GM12878 (cell line): ENCODE results near the gene CARD9. TPM values are rescaled to one million over a fixed set of nuclear protein-coding genes. Genes with fewer than 3 reads are reported as not detected.

ENCODE experiments used
- ATAC-seq: fragments of 200-7000 bp; cut with Tn5 transposase; 3 replicates; pipeline ENCODE4 v1.9.1; 2020; ENCODE audit warnings: mild to moderate bottlenecking, moderate library complexity
- BruUV-seq: library from RNA; stranded (reverse); fragments of 400-500 nt; replicated peaks from 2 replicates; lab custom pipeline; 2021; lab: Mats Ljungman, UMichigan
- CTCF ChIA-PET: fragments of 300-600 bp; sonication (Branson Sonifier 250); formaldehyde crosslinking; extraction: SDS; loops from one replicate; lab custom pipeline; 2021; ENCODE audit warnings: inconsistent platforms; lab: Yijun Ruan, JAX
- POLR2A ChIA-PET: fragments of 350-600 bp; formaldehyde crosslinking; extraction: SDS; loops from one replicate; lab custom pipeline; 2021; ENCODE audit warnings: inconsistent platforms; lab: Charles Lee
- RAD21 ChIA-PET: fragments of 300-600 bp; sonication (Branson Sonifier 250); formaldehyde crosslinking; loops from one replicate; lab custom pipeline; 2023; ENCODE audit warnings: antibody characterized with exemption; ENCODE audit not compliant: unreplicated experiment; lab: Charles Lee
- SMC1A ChIA-PET: fragments of 300-600 bp; sonication (Branson Sonifier 250); formaldehyde crosslinking; loops from one replicate; lab custom pipeline; 2023; ENCODE audit not compliant: unreplicated experiment, uncharacterized antibody; lab: Charles Lee
- DNase-seq: peaks from one replicate; pipeline ENCODE4 v3.0.0-alpha.2; 2011; ENCODE audit warnings: low read depth, low spot score
- FAIRE-seq: peaks from 3 replicates; lab custom pipeline; 2011; peaks lifted over from hg19 to GRCh38; lab: Jason Lieb, UNC
- H2AFZ ChIP-seq: 2 replicates; pipeline ENCODE4 v1.6.0; 2011; ENCODE audit warnings: low read depth, low read length, control low read depth; ENCODE audit not compliant: control insufficient read depth
- H3K27ac ChIP-seq: 2 replicates; pipeline ENCODE4 v1.5.1; 2011; ENCODE audit warnings: control low read depth; ENCODE audit not compliant: control insufficient read depth, insufficient read depth
- H3K27me3 ChIP-seq, 2 experiments: replicated peaks in 1 of 2; 2 replicates each; pipeline versions ENCODE4 v1.6.0 to v1.6.1; 2011; ENCODE audit warnings: low read length in 1 of 2; ENCODE audit not compliant: control insufficient read depth in 2 of 2, insufficient read depth in 2 of 2
- H3K36me3 ChIP-seq, 2 experiments: 2 replicates each; pipeline ENCODE4 v1.5.1; 2011; ENCODE audit warnings: low read length in 1 of 2; ENCODE audit not compliant: control insufficient read depth in 2 of 2, insufficient read depth in 2 of 2
- H3K4me1 ChIP-seq: 2 replicates; pipeline ENCODE4 v1.6.1; 2011; ENCODE audit warnings: mild to moderate bottlenecking, low read length, moderate library complexity, mixed read lengths; ENCODE audit not compliant: control insufficient read depth, insufficient read depth
- H3K4me2 ChIP-seq: 2 replicates; pipeline ENCODE4 v1.6.0; 2011; ENCODE audit warnings: control low read depth; ENCODE audit not compliant: control insufficient read depth, insufficient read depth
- H3K4me3 ChIP-seq: fragments of 200-600 bp; sonication (generic); 2 replicates; pipeline ENCODE4 v1.5.1; 2016
- H3K79me2 ChIP-seq: 2 replicates; pipeline ENCODE4 v1.6.0; 2011; ENCODE audit warnings: low read length; ENCODE audit not compliant: control insufficient read depth, insufficient read depth
- H3K9ac ChIP-seq: 2 replicates; pipeline ENCODE4 v1.8.0; 2011; ENCODE audit warnings: low read length, control low read depth, mixed read lengths; ENCODE audit not compliant: control insufficient read depth, insufficient read depth
- H3K9me3 ChIP-seq: replicated peaks from 3 replicates; pipeline ENCODE4 v1.5.1; 2011; ENCODE audit warnings: mild to moderate bottlenecking, low read length; ENCODE audit not compliant: control insufficient read depth, insufficient read depth
- H4K20me1 ChIP-seq: 2 replicates; pipeline ENCODE4 v1.6.0; 2011; ENCODE audit not compliant: control insufficient read depth, insufficient read depth
- BACH1 ChIP-seq: fragments of 450-650 bp; IDR thresholded peaks from 2 replicates; pipeline ENCODE4 v1.6.1; 2017; ENCODE audit warnings: mild to moderate bottlenecking, borderline replicate concordance
- BRCA1 ChIP-seq: IDR thresholded peaks from 2 replicates; pipeline ENCODE4 v1.6.1; 2011; ENCODE audit warnings: low read depth, low read length, improper control_type of control experiment
- CBX3 ChIP-seq: fragments of 200-600 bp; sonication (generic); IDR thresholded peaks from 2 replicates; pipeline ENCODE4 v1.6.1; 2016; ENCODE audit warnings: low read depth, borderline replicate concordance
- ESRRA ChIP-seq: IDR thresholded peaks from 2 replicates; pipeline ENCODE4 v1.6.1; 2012; ENCODE audit warnings: mild to moderate bottlenecking, low read length, improper control_type of control experiment
- GATAD2B ChIP-seq: fragments of 450-650 bp; conservative IDR thresholded peaks from 2 replicates; pipeline ENCODE4 v1.6.1; 2017; ENCODE audit warnings: low read depth, mild to moderate bottlenecking, moderate library complexity
- HDAC2 ChIP-seq: fragments of 200-600 bp; sonication (generic); IDR thresholded peaks from 2 replicates; pipeline ENCODE4 v1.6.1; 2017
- IKZF2 ChIP-seq, 2 experiments: fragments of 450-650 bp; IDR thresholded peaks; 2 replicates each; pipeline ENCODE4 v1.6.1; 2017; ENCODE audit warnings: mild to moderate bottlenecking in 2 of 2, moderate library complexity in 2 of 2
- MAX ChIP-seq: IDR thresholded peaks from 2 replicates; pipeline ENCODE4 v1.6.1; 2012; ENCODE audit warnings: low read depth, low read length, improper control_type of control experiment
- MLLT1 ChIP-seq: fragments of 450-650 bp; IDR thresholded peaks from 2 replicates; pipeline ENCODE4 v1.6.1; 2016; ENCODE audit warnings: mild to moderate bottlenecking
- NRF1 ChIP-seq: conservative IDR thresholded peaks from 2 replicates; pipeline ENCODE4 v1.6.1; 2011; ENCODE audit warnings: mild to moderate bottlenecking, low read depth, low read length, improper control_type of control experiment
- PML ChIP-seq: IDR thresholded peaks from 2 replicates; pipeline ENCODE4 v1.6.1; 2012; ENCODE audit warnings: low read length, inconsistent platforms
- RAD51 ChIP-seq: fragments of 450-650 bp; IDR thresholded peaks from 2 replicates; pipeline ENCODE4 v1.6.1; 2016; ENCODE audit warnings: moderate library complexity, mild to moderate bottlenecking, inconsistent platforms
- RUNX3 ChIP-seq: IDR thresholded peaks from 2 replicates; pipeline ENCODE4 v1.6.1; 2012; ENCODE audit warnings: low read length, inconsistent platforms
- SIN3A ChIP-seq: IDR thresholded peaks from 2 replicates; pipeline ENCODE4 v1.6.1; 2012; ENCODE audit warnings: low read depth, low read length, improper control_type of control experiment
- SMAD1 ChIP-seq: fragments of 450-650 bp; IDR thresholded peaks from 2 replicates; pipeline ENCODE4 v1.6.1; 2018; ENCODE audit warnings: mild to moderate bottlenecking, low read depth; ENCODE audit not compliant: partially characterized antibody
- TCF12 ChIP-seq: IDR thresholded peaks from 2 replicates; pipeline ENCODE4 v1.6.1; 2011; ENCODE audit warnings: low read depth, mild to moderate bottlenecking, low read length
- YY1 ChIP-seq: IDR thresholded peaks from 2 replicates; pipeline ENCODE4 v1.6.1; 2011; ENCODE audit warnings: low read depth, mild to moderate bottlenecking, low read length
- ZNF384 ChIP-seq: IDR thresholded peaks from 2 replicates; pipeline ENCODE4 v1.6.1; 2012; ENCODE audit warnings: low read depth, mild to moderate bottlenecking, low read length, improper control_type of control experiment, borderline replicate concordance
- WGBS: methylation state at CpG from one replicate; pipeline ENCODE4 v1.1.6; 2016; ENCODE audit warnings: low lambda C conversion rate; ENCODE audit not compliant: insufficient replicate concordance, insufficient coverage; ENCODE audit errors: missing lambda C conversion rate; 5-methylcytosine and 5-hydroxymethylcytosine counted together
- in situ Hi-C: fragments of 300-500 bp; cut with MboI; formaldehyde crosslinking; loops from 9 replicates; pipeline ENCODE4 v1.14.3; 2018; ENCODE audit warnings: mixed read lengths
- intact Hi-C: fragments of 100-400 bp; cut with micrococcal nuclease; formaldehyde crosslinking; loops from one replicate; pipeline ENCODE4 v1.14.2; 2022; ENCODE audit not compliant: unreplicated experiment
- polyA plus RNA-seq, 11 experiments: library from polyadenylated mRNA; depleted of rRNA in 4 of 11; unstranded in 6 of 11; stranded (reverse) in 5 of 11; fragments of >200 nt; fragmentation: Nextera tagmentation in 4 of 11; fragmentation: Illumina TruSeq in 1 of 11; extraction: Ambion mirVana in 4 of 11; extraction: Trizol in 1 of 11; gene quantifications; 1 replicate in 1 of 11; 2 replicates in 10 of 11; pipeline versions ENCODE4 v1.2.1 to v1.2.3, GENCODE V29; 2011 to 2016; ENCODE audit warnings: inconsistent platforms in 2 of 11, missing spikeins in 2 of 11, low read depth in 1 of 11
- total RNA-seq, 4 experiments: library from RNA; depleted of rRNA in 3 of 4; stranded (reverse); fragments of >200 nt in 3 of 4; fragmentation: Illumina TruSeq in 1 of 4; extraction: Trizol in 1 of 4; gene quantifications; 2 replicates each; pipeline versions ENCODE4 v1.2.1 to v1.2.3, GENCODE V29; 2013 to 2021
- TF ChIP-seq, protein P1 (sequence below): fragments of 450-650 bp; formaldehyde crosslinking; IDR thresholded peaks from 2 replicates; pipeline ENCODE4 v1.5.0; 2022; ENCODE audit warnings: mild to moderate bottlenecking, missing genetic modification characterization

Gene CARD9
- total and polyA plus RNA-seq, 10 of the 15 experiments (the other 5 are each of a cell fraction or from before 2014, with no cell fraction given), result 0.11 to 4.9 (median 1.8) TPM; not detected in 1

DNA sequence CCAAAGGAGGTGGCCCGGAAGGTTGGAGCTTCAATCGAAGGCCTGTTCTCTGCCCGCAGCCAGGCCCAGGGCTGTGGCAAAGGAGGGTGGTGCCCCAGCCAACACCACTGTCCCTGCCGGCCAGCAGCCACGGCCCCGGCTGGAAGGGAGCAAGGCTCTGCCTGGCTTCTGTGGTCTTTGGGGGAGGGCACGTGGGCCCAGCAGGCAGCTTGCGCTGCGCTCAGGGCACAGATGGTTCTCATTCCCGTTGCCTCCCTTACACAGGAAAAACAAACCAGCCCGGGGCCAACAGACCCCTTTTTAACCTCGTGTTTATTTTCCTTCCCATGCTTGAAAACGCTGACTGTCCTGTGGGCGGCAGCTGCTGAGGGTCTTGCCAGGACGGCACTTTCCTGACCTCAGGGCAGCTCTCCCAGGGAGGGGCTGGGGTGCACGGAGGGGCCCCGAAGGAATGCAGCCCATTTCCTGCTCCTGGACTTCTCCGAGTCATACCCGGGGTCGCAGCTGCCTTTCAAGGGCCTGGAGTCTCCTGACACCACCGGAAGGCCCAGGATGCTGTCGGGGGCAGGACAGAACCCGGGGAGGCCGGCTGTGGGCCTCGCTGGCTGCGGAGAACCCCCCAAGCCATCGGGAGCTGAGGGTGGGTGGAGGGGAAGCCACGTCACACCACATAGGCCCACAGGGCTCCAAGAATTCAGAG is 47.3 kb downstream of the CARD9 start:
- H2AFZ ChIP-seq, result no peak overlapping the region
- no peak for FAIRE-seq

More for the DNA sequence above, 47.3 kb downstream of the CARD9 start:
- no peak for ATAC-seq
- ChIA-PET CTCF (no interaction called here), RAD21 (no interaction called here), SMC1A (no interaction called here)
- no peak overlapping the region for H3K4me3 ChIP-seq
- no peaks in the 10 kb centered on the region for H3K79me2 ChIP-seq
- no TSS peak for BruUV-seq
- peaks cover 2% of the 10 kb centered on the region; the same call in 1 of the 3 replicates for H3K9me3 ChIP-seq
- in situ Hi-C loops (no loop called here), intact Hi-C loops (no loop called here)
- 25% methylated on average over 28 of the region's 28 CpGs for WGBS
- no peak overlapping the region for H3K9ac ChIP-seq
- H4K20me1 ChIP-seq, result no peaks in the 10 kb centered on the region
- no peak for DNase-seq
- H3K27ac ChIP-seq, result no peak overlapping the region
- no peaks in the 10 kb centered on the region for H3K36me3 ChIP-seq
- H3K4me1 ChIP-seq, result no peaks in the 10 kb centered on the region
- no peak for TF ChIP-seq SIN3A
- TF ChIP-seq MLLT1, result no peak
- TF ChIP-seq, protein P1, sequence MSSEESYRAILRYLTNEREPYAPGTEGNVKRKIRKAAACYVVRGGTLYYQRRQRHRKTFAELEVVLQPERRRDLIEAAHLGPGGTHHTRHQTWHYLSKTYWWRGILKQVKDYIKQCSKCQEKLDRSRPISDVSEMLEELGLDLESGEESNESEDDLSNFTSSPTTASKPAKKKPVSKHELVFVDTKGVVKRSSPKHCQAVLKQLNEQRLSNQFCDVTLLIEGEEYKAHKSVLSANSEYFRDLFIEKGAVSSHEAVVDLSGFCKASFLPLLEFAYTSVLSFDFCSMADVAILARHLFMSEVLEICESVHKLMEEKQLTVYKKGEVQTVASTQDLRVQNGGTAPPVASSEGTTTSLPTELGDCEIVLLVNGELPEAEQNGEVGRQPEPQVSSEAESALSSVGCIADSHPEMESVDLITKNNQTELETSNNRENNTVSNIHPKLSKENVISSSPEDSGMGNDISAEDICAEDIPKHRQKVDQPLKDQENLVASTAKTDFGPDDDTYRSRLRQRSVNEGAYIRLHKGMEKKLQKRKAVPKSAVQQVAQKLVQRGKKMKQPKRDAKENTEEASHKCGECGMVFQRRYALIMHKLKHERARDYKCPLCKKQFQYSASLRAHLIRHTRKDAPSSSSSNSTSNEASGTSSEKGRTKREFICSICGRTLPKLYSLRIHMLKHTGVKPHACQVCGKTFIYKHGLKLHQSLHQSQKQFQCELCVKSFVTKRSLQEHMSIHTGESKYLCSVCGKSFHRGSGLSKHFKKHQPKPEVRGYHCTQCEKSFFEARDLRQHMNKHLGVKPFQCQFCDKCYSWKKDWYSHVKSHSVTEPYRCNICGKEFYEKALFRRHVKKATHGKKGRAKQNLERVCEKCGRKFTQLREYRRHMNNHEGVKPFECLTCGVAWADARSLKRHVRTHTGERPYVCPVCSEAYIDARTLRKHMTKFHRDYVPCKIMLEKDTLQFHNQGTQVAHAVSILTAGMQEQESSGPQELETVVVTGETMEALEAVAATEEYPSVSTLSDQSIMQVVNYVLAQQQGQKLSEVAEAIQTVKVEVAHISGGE (CRISPR knock-in tag), result no peak
- no peak for TF ChIP-seq HDAC2
- TF ChIP-seq CBX3, result no peak
- TF ChIP-seq IKZF2 (IDR thresholded peaks at IDR 0.05), result no peak
- TF ChIP-seq RUNX3, result no peak
- TF ChIP-seq BRCA1, result no peak
- TF ChIP-seq TCF12, result no peak
- no peak for TF ChIP-seq RAD51
- no peak for TF ChIP-seq SMAD1
- no peak for TF ChIP-seq GATAD2B
- TF ChIP-seq ZNF384, result no peak
- TF ChIP-seq NRF1, result no peak
- TF ChIP-seq YY1, result no peak
- no peak for TF ChIP-seq MAX
- no peak for TF ChIP-seq ESRRA
- TF ChIP-seq PML, result no peak
- no peak for TF ChIP-seq BACH1
- TF ChIP-seq, all 136 proteins: peak for 0
- POLR2A ChIA-PET, result no interaction called here
- Histone ChIP-seq H3K4me2 (no peak overlapping the region), H3K27me3 (peaks cover 9 to 11% of the 10 kb centered on the region in 2 experiments; a peak in 3 of 4 replicates)
